ENCODE measurements around the gene LIN7B.
"Not testable (repeated sequence)": the region's sequence is repeated elsewhere in the genome, so short reads cannot be mapped to it uniquely, and the experiment has no call there.

LIN7B gene

DNA sequence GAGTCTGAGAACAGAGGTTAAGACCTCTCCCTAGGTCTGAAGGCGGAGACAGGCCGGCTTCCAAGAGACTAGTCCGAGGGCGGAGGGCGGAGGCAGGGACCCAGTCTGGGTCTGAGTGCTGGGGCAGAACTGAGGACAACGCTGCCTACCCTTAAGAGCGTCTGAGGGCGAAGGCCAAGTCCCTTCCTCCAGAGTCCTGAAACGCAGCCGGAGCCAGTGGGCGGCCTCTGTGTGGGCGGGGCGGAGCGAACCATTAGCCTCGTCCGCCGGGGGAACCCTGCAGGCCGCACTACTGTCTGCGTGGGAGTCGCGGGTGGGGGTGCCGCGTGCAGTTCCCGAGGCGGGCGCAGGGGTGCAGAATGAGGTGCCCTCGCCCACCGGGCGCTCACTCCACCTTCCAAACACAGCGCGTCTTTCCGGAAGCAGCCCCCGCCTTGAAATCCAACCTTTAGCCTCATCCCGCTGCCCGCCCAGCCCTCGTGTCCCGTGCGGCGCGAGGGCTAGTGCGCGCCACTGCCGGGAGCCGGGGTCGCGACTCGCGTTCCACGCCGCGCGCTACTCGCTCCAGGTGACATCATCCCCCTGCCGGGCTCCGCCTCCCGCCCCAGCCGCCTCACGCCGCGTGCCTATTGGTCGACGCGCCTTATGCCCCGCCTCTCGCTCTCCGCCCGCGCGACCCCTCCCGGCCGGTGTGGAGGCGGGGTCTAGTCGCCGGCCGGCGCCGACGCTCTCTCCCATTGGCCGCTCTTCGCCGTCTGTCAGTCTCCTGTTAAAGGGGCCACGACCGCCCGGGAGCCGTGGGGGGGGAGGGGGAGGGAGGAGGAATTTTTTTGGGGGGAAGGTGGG lies 4.6 kb downstream of the LIN7B start, which contains the start of gene C19orf73:
Gene C19orf73 (minus strand): TSS at position 579 of the 846 bp plus-strand sequence. CDS start 121 bp downstream, at position 458.
- DNase-seq (ENCODE audit: low read depth in 2 of 2, low spot score in 1 of 2), result peak; percentile 81 to 90

DNA sequence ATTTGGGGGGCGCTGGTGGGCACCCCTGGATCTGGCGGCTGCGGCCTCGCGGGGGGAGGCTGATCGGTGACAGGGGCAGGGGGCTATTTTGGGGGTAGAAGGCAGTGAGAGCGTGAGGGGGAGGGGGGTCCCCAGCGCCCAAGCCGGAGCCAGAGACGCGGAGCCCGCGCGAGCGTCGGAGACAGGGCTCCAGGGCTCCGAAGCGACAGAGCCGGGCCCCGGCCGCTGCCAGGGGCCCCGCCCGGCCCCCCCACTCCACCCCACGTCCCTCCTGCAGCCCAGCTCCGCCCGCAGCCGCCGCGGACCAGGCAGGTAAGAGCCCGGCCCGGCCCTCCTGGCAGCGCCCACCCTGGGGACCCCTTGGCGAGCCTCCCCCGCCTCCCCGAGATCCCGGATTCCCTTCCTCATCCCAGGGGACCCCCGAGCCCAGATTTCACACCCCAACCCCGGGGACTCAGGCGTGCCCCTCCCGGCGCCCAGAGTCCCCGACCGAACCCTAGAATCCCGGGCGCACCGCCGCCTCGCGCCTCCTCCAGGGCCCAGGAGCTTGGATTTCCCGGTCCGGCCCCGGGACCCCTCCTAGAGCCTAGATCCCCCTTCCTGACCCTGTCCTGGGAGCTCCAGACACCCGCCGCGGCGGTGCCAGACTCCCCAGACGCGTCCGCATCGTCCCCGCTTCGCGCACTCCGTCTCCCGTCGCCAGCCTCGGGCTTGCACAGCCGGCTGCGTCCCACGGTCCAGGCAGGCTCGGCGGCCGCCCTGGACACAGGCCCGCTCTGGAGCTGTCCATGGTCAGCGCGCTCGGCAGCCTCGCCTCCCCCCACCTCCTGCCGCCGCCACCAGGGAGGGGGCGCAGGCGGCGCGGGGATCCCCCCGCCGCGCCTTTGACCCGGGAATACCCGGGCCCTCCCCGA lies 5.5 kb downstream of the LIN7B start, which contains the start of gene PPFIA3:
Gene PPFIA3 (plus strand): TSS at position 134 of the 914 bp plus-strand sequence. CDS start 8,330 bp downstream, outside the sequence.
- DNase-seq (ENCODE audit: low read depth in 2 of 2, low spot score in 1 of 2), result no peak

DNA sequence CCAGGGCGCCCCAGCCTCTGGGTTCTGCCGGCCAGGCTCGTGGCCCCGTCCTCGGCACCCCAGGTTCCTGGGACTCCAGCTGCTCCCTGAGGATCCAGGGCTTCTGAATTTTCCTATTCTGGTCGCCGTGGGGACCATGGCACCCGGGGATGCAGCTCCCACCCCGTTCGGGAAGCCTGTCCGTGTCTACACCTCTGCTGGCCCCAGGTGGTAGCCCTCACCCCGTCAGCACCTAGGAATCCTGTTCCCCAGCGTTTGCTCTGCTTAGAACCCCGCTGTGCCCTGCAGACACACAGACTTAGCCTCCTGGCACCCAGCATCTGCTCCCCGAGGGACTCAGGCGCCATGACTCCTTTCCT lies 6.1 kb downstream of the LIN7B start:
- no peak for DNase-seq (ENCODE audit: low read depth in 2 of 2, low spot score in 1 of 2)

DNA sequence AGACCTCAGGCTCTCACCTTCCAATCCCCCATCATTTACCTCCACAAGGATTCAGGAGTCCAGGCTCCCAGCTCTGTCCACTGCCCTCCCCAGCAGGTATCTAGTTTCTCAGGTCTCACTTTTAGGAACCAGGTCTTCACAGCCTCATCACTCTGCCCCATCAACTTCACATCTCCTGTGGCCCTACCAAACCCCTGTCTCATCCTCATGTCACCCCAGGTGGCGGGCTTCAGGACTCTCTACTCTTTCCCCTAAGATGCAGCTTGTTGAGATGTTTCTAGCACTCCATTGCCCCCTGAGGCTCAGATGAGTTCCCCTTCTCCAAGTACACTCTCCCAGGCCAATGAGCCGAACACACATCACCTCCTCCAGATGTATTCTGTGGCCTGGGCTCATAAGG lies 6.7 kb downstream of the LIN7B start:
- DNase-seq (ENCODE audit: low read depth in 2 of 2, low spot score in 1 of 2), result no peak

DNA sequence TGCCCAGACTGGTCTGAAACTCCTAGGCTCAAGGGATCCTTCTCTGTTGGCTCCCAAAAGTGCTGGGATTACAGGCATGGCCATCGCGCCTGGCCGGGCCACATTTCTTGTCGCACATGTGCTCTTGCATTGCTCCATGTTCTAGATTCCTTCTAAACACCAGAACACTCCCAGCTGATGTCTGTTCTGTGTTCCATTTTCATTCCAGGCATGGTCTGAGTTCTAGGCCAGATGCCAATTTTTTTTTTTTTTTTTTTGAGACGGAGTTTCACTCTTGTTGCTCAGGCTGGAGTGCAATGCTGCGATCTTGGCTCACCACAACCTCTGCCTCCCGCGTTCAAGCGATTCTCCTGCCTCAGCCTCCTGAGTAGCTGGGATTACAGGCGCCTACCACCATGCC lies 7.7 kb downstream of the LIN7B start:
- DNase-seq (ENCODE audit: low read depth in 2 of 2, low spot score in 1 of 2), result not testable (repeated sequence)

DNA sequence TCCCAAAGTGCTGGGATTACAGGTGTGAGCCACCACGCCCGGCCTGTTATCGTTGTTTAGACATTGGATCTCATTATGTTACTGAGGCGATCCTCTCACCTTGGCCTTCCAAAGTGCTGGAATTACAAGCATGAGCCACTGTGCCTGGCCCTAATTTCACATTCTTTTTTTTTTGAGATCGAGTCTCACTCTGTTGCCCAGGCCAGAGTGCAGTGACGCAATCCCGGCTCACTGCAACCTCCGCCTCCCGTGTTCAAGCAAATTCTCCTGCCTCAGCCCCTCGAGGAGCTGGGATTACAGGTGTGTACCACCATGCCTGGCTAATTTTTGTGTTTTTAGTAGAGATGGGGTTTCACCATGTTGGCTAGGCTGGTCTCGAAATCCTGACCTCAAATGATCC lies 9.1 kb downstream of the LIN7B start:
- DNase-seq (ENCODE audit: low read depth in 2 of 2, low spot score in 1 of 2), result not testable (repeated sequence)

DNA sequence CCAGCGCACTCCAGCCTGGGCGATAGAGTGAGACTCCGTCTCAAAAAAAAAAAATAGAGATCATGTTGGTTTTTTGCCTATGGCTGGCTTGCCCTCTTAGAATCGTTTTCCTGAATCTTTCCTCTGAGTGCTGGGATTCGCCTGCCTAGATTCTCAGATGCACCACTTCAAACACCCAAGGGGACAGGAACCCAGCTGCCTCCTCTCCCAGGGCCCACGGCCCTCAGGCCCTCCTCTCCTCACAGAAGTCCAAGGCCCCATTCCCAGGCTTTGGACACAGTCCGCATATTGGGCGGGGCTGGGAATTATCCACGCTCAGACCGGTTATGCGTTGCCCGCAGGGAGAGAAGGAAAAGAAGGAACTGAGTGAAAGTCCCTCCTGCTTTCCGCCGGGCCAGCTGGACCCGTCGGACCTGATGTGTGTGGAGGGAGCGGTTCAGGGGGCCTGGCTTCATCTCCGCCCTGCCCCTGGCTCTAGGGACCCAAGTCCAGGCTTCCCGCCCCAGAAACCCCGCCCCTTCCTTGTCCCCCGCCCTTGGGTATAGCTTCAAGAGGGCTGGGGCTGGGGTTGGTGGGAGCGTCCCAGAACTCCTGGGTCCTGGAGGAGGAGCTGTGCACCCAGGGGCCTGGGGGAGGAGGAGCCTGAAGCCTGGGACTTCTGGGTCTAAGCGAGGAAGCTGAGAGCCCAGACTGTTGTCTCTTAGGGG lies 11.0 kb downstream of the LIN7B start:
- no peak for DNase-seq (ENCODE audit: low read depth in 2 of 2, low spot score in 1 of 2)

DNA sequence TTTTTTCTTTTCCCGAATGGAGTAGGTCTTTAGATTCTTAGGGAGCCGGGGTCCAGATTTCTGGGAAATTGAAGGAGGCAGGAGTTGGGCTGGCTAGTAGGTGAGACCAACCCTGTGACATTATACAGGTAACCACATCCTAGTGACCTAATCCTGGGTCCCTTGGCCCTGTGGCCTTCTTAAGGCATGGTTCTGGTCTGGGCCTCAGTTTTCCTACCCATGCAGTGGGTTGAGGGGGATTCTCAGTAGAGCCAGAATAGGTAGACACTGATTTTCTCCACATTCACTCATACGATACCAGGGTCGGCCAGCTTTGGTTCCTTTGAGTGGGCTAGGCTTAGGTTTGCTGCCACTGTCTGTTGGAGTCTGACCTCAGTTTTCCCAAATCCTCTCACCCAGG lies 12.4 kb downstream of the LIN7B start:
- DNase-seq (ENCODE audit: low read depth in 2 of 2, low spot score in 1 of 2), result no peak

DNA sequence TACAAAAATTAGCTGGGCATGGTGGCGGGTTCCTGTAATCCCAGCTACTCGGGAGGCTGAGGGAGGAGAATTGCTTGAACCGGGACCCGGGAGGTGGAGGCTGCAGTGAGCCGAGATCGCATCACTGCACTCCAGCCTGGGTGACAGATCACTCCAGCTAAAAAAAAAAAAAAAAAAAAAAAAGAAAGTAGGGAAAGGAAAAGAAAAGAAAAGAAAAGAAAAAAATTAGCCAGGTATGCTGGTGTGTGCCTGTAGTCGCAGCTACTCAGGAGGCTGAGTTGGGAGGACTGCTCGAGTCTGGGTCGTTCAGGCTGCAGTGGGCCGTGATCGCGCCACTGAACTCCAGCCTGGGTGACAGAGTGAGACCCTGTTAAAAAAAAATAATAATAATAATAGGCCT lies 13.1 kb downstream of the LIN7B start:
- DNase-seq (ENCODE audit: low read depth in 2 of 2, low spot score in 1 of 2), result not testable (repeated sequence)

DNA sequence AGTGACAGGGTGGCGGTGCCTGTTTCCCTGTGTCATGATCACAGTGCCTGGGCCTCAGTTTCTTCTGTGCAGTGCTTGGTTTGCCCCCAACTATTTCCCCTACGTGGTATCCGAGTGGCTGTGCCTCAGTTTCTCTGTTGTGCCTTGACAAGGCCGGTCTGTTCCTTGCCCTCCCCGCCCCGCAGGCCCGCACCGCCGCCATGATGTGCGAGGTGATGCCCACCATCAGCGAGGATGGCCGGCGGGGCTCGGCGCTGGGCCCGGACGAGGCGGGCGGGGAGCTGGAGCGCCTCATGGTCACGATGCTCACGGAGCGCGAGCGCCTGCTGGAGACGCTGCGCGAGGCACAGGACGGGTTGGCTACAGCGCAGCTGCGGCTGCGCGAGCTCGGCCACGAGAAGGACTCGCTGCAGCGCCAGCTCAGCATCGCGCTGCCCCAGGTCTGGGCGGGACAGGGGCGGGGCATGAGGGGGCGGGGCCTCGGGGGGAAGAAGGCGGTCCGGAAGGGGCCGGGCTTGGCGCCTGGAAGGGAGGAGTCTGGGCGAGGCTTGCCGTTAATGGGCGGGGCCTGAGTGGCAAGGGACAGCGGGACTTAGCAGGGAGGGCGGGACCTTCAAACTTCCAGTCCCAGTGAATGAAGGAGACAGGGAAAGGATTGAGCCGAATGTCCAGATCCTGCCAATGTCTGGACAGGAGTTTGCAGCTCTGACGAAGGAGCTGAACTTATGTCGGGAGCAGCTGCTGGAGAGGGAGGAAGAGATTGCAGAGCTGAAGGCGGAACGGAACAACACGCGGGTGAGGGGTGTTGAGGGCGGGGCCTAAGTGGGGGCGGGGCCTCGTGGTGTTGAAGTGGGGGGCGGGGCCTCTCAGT lies 13.7 kb downstream of the LIN7B start:
- DNase-seq (ENCODE audit: low read depth in 2 of 2, low spot score in 1 of 2), result peak; percentile 86

DNA sequence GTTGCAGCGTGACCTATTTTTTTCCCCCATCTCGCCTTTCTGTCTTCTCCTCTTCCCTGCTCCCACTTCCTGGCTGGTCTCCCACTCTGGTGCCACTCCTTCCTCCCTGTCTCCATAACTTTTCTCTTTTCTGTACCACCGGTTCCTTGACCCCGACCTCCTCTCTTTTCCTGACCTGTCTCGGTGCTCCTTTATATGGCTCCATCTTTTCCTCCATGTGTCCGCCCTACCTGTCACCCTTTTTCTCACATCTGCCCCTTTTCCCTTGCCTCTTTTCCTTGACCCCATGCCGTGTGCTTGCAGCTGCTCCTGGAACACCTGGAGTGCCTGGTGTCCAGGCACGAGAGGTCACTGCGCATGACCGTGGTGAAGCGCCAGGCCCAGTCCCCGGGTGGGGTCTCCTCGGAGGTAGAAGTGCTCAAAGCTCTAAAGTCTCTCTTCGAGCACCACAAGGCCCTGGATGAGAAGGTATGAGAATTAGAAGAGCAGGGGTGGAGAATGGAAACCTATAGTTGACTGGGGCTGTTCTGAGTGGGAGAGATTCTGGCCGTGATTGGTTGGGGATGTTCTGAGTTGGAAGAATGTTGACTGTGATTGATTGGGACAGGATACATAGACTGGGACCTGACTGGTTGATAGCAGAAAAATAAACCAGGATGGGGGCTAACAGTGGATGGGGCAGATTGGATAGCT lies 14.5 kb downstream of the LIN7B start:
- no peak for DNase-seq (ENCODE audit: low read depth in 2 of 2, low spot score in 1 of 2)

DNA sequence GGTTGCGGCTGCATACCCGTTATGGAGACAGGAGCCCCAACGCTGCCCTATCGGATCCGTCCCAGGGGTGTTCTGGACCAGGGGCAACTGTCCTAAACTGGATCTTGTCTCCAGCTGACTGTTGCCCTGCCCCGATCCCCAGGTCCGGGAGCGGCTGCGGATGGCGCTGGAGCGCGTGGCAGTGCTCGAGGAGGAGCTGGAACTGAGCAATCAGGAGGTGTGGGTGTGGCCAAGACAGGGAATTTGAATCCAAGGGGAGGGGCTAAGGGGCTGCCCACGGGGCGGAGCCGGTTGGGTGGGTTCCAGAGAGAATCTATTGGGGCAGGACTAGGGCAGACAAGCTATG lies 15.0 kb downstream of the LIN7B start:
- no peak for DNase-seq (ENCODE audit: low read depth in 2 of 2, low spot score in 1 of 2)

DNA sequence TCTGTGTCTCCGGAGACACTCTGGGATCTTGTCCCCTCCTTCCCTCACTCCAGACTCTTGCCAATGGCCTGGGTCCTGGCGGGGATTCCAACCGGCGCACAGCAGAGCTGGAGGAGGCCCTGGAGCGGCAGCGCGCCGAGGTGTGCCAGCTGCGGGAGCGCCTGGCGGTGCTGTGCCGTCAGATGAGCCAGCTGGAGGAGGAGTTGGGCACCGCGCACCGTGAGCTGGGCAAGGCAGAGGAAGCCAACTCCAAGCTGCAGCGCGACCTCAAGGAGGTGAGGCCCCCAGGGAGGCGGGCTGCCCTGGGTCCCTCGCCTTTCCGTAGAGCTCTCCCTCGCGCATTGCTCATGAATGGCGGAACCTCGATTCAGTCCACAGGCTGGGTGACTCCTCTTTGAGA lies 16.2 kb downstream of the LIN7B start:
- no peak for DNase-seq (ENCODE audit: low read depth in 2 of 2, low spot score in 1 of 2)

DNA sequence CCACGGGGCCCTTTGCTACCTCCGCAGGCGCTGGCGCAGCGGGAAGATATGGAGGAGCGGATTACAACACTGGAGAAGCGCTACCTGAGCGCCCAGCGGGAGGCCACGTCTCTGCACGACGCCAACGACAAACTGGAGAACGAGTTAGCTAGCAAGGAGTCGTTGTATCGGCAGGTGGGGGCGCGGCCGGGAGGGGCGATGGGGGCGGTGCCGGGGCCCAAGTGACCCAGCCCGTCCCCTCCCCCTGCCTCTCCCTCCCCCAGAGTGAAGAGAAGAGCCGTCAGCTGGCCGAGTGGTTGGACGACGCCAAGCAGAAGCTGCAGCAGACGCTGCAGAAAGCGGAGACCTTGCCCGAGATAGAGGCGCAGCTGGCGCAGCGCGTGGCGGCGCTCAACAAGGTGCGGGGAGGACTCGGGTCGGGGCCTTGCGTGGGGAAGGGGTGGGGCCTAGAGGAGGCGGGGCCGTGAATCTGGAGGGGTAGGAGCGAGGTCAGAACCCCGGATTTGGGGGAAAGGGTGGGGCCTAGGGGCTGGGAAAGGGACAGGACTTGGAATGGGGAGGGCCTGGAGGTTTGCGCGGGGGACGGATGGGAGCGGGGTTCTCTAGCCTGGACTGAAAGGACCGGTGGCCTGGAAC lies 18.9 kb downstream of the LIN7B start:
- no peak for DNase-seq (ENCODE audit: low read depth in 2 of 2, low spot score in 1 of 2)

DNA sequence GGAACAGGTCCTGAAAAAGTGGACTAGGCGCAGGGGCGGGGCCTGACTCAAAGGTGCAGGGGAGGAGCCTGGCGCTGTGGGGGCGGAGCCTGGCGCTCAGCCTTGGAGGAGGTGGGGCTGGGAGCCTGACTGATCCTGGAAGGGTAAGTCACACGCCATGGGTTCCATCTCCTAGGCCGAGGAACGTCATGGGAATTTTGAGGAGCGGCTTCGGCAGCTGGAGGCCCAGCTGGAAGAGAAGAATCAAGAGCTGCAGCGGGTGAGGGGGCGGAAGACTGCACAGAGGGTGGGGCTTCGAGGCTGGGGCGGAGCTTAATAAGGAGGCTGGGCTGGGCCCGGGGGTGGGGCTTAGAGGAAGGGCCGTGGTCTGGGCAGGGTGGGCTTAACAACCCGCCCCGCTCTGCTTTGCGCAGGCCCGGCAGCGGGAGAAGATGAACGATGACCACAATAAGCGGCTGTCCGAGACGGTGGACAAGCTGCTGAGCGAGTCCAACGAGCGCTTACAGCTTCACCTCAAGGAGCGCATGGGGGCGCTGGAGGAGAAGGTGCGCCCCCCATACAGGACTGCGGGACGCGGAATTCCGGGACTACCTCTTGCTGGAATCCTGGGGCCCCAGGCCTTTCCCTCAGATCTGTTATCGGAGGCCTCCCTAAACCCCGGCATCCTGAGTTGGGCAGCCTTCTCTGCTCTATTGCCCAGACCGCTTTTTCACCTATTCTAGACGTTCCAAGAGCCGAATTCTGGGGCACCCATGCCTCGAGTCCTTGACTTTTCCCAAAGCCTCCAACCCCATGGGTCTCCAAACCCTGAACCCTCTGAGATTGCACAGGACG lies 19.7 kb downstream of the LIN7B start:
- DNase-seq (ENCODE audit: low read depth in 2 of 2, low spot score in 1 of 2), result no peak

DNA sequence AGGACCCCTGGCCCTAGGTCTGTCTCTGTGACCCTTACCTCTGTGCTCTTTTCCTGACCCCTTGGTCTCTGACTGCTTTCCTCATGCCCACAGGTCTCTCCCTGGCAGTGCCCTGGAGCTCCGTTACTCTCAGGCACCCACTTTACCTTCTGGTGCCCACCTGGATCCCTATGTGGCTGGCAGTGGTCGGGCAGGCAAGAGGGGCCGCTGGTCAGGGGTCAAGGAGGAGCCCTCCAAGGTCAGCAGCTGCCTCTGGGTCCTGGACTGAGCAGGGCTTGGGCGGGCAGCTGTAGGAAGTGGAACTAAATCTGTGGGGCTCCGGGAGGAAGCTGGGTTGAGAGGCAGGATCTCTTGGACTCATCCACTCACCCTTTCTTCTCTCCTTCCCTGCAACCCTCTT lies 21.5 kb downstream of the LIN7B start:
- no peak for DNase-seq (ENCODE audit: low read depth in 2 of 2, low spot score in 1 of 2)

DNA sequence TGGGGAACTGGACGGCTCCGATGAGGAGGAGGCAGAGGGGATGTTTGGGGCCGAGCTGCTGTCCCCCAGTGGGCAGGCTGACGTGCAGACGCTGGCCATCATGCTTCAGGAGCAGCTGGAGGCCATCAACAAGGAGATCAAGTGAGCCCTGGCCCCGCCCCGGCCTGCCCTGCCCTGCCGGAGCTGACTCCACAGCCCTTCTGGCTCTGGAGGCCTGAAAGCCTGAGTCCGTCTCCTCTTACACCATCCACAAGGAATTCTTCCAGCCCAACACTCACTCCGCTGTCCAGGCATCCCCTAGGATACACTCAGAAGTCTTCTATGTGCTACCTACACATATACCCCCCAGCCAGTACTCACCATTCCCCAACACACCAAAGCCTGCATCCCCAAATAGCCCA lies 22.6 kb downstream of the LIN7B start:
- DNase-seq (ENCODE audit: low read depth in 2 of 2, low spot score in 1 of 2), result no peak

DNA sequence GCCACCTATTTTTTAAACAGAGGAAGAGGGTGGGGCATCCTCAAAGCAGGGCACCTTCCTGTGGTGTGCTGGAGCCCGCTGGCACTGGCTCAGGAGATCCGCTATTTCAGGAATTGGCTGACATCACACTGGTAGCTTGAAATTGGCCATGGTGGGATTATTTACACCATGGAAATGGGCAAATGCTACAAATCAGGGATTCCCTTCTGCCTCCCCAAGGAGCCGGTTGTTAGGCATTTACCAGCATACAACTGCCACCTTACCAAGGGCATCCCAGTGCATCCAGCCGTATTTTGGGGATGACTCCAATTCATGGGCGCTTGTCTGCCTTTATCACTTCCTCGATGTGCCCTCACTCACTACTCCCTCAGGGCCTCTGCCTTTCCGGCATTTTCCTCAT lies 26.8 kb downstream of the LIN7B start:
- no peak for DNase-seq (ENCODE audit: low read depth in 2 of 2, low spot score in 1 of 2)

DNA sequence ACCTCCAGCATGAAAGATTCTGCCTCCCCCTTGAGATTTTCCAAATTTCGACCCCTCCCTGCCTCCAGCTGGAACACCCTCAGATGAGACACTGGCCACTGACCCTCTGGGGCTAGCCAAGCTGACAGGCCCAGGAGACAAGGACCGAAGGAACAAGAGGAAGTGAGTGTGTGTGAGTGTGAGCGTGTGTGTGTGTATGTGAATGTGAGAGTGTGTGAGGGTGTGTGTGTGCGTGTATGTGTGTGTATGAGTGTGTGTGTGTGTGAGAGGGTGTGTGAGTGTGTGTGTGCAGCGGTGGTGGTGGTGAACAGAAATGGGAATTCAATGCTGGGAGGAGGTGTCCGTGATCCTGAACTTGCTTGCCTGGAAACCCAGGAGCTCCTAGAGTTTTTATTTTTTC lies 27.2 kb downstream of the LIN7B start:
- DNase-seq (ENCODE audit: low read depth in 2 of 2, low spot score in 1 of 2), result no peak
